Body of pancreas (tissue), 4 donors: ENCODE results near the gene RAVER1. TPM values are rescaled to one million over a fixed set of nuclear protein-coding genes. Genes with fewer than 3 reads are reported as not detected.

ENCODE experiments used
- ATAC-seq: fragments of 150-250 bp; one replicate; pipeline ENCODE4 v1.9.1; 2016
- DNase-seq, 4 donors: peaks; one replicate each; pipeline ENCODE4 v3.0.0-alpha.2; 2019
- H3K27ac ChIP-seq, 4 donors: fragments of 200-600 bp; sonication (generic); 1 replicate in 3 of 4; 2 replicates in 1 of 4; pipeline versions ENCODE4 v1.5.1 to v1.6.1; 2016 to 2019; ENCODE audit warnings: mild to moderate bottlenecking in 1 of 4, mixed read lengths in 1 of 4, moderate library complexity in 1 of 4
- H3K27me3 ChIP-seq, 2 donors: fragments of 200-600 bp; sonication (generic); one replicate each; pipeline ENCODE4 v1.6.0; 2016; ENCODE audit warnings: mild to moderate bottlenecking in 1 of 2
- H3K36me3 ChIP-seq, 2 donors: fragments of 200-600 bp; sonication (generic); replicated peaks in 1 of 2; 2 replicates each; pipeline ENCODE4 v1.5.1; 2016; ENCODE audit warnings: low read depth in 2 of 2; ENCODE audit not compliant: insufficient read depth in 1 of 2
- H3K4me1 ChIP-seq: fragments of 200-600 bp; sonication (generic); one replicate; pipeline ENCODE4 v1.6.0; 2016
- H3K4me3 ChIP-seq, 2 donors: fragments of 200-600 bp; sonication (generic); 1 replicate in 1 of 2; 2 replicates in 1 of 2; pipeline ENCODE4 v1.5.1; 2016 to 2019
- H3K9me3 ChIP-seq, 3 donors: fragments of 200-600 bp; sonication (generic); 1 replicate in 2 of 3; 2 replicates in 1 of 3; pipeline ENCODE4 v1.5.1; 2016
- POLR2A ChIP-seq, 3 donors: fragments of 450-650 bp; IDR thresholded peaks; one replicate each; pipeline ENCODE4 v1.6.1; 2016; ENCODE audit warnings: antibody characterized with exemption in 3 of 3, mild to moderate bottlenecking in 2 of 3
- WGBS, 2 donors: methylation state at CpG; one replicate each; pipeline ENCODE4 v1.1.5; 2017; 5-methylcytosine and 5-hydroxymethylcytosine counted together
- intact Hi-C: fragments of 100-400 bp; cut with DNase I; formaldehyde crosslinking; loops from one replicate; pipeline ENCODE4 v1.15.1; 2023
- total RNA-seq, 2 donors: library from RNA; depleted of rRNA; stranded (reverse); fragments of >200 nt; gene quantifications; one replicate each; pipeline ENCODE4 v1.1.0, GENCODE V29; 2016
- TF ChIP-seq, protein P1 (sequence below), 7 experiments: fragments of 450-650 bp in 4 of 7; fragments of 200-600 bp in 3 of 7; sonication (generic) in 3 of 7; IDR thresholded peaks; one replicate each; pipeline ENCODE4 v1.5.1; 2016 to 2019; ENCODE audit warnings: antibody characterized with exemption in 7 of 7

Gene RAVER1
- total RNA-seq, 2 donors from 2014 or later = 9.9 to 30.7 TPM

DNA sequence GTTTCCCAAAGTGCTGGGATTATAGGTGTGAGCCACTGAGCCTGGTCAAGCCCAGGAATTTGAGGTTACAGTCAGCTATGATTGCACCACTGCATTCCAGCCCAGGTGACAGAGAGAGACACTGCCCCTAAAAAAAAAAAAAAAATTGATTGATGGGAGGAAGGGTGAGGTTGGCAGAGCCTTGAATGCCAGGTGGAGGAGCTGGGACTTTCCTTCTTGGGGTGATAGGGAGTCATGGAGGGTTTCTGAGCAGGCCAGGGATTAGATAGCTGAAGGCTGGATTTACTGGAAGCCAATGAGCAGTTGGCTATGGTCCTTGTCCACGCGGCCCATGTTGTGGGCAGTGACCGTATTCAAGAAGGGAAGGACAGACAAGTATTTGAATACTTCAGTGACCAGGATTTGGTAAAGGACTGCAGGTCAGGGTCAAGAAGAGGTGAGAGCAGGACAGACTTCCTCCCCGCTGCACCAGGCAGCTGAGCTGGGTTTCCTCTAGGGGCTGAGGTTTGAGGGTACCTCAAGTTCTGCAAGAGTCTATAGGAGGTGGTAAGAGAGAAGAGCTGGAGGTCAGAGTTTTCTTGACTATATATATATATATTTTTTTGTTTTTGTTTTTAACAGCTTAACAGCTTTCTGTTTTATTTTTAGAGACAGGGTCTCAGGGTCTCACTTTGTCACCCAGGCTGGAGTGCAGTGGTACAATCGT, 53.4 kb downstream of the RAVER1 start:
- no peaks in the 10 kb centered on the region for H3K9me3 ChIP-seq
- H3K27me3 ChIP-seq = no peaks in the 10 kb centered on the region
- no peak for DNase-seq
- no peak overlapping the region for H3K27ac ChIP-seq
- peaks cover 0 to 6% of the 10 kb centered on the region in 2 donors for H3K36me3 ChIP-seq
- WGBS, 2 donors = 81% methylated on average over 5 of the region's 5 CpGs
- TF ChIP-seq, protein P1, sequence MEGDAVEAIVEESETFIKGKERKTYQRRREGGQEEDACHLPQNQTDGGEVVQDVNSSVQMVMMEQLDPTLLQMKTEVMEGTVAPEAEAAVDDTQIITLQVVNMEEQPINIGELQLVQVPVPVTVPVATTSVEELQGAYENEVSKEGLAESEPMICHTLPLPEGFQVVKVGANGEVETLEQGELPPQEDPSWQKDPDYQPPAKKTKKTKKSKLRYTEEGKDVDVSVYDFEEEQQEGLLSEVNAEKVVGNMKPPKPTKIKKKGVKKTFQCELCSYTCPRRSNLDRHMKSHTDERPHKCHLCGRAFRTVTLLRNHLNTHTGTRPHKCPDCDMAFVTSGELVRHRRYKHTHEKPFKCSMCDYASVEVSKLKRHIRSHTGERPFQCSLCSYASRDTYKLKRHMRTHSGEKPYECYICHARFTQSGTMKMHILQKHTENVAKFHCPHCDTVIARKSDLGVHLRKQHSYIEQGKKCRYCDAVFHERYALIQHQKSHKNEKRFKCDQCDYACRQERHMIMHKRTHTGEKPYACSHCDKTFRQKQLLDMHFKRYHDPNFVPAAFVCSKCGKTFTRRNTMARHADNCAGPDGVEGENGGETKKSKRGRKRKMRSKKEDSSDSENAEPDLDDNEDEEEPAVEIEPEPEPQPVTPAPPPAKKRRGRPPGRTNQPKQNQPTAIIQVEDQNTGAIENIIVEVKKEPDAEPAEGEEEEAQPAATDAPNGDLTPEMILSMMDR (IDR thresholded peaks at IDR 0.05) = no peak
- no peak for TF ChIP-seq POLR2A (IDR thresholded peaks at IDR 0.05)
- ATAC-seq = no peak
- intact Hi-C loops = no loop called here
- no peak overlapping the region for H3K4me3 ChIP-seq
- no peaks in the 10 kb centered on the region for H3K4me1 ChIP-seq

GRCh38 chr19:10278935-10279334, 54.4 kb downstream of the RAVER1 start:
- H3K27me3 ChIP-seq = no peaks in the 10 kb centered on the region
- no peak for TF ChIP-seq POLR2A (IDR thresholded peaks at IDR 0.05)
- TF ChIP-seq, protein P1 (IDR thresholded peaks at IDR 0.05) = no peak
- H3K4me1 ChIP-seq = no peaks in the 10 kb centered on the region
- ATAC-seq = no peak
- no peak overlapping the region for H3K4me3 ChIP-seq
- peaks cover 0 to 4% of the 10 kb centered on the region in 2 donors for H3K36me3 ChIP-seq
- no peak for DNase-seq
- no peaks in the 10 kb centered on the region for H3K9me3 ChIP-seq
- WGBS, 2 donors = 75 to 100% methylated on average over 1 of the region's 1 CpG
- intact Hi-C loops = no loop called here
- no peak overlapping the region for H3K27ac ChIP-seq

- Histone ChIP-seq H3K36me3 (peaks cover 0 to 3% of the 10 kb centered on the region in 2 donors), H3K9me3 (no peaks in the 10 kb centered on the region), H3K27ac (no peak overlapping the region), H3K27me3 (no peaks in the 10 kb centered on the region), H3K4me3 (no peak overlapping the region), H3K4me1 (no peaks in the 10 kb centered on the region)
- 63 to 69% methylated on average over 9 of the region's 9 CpGs for WGBS, 2 donors
- DNase-seq = no peak
- TF ChIP-seq, protein P1 (IDR thresholded peaks at IDR 0.05) = no peak
- TF ChIP-seq POLR2A (IDR thresholded peaks at IDR 0.05) = no peak
- no peak for ATAC-seq
- intact Hi-C loops = no loop called here
Measured at GRCh38 chr19:10277795-10278589, 55.3 kb downstream of the RAVER1 start.

DNA sequence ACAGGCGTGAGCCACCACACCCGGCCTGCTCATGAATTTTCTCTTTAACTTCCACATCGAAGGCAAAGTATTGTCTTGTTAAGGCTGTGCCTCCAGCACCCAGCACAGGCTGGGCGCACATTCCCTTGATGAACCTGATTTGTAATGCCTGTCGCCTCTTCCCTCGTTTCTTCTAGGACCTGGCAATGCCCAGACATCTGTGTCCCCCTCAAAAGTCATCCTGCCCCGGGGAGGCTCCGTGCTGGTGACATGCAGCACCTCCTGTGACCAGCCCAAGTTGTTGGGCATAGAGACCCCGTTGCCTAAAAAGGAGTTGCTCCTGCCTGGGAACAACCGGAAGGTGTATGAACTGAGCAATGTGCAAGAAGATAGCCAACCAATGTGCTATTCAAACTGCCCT, 58.7 kb downstream of the RAVER1 start:
- peaks cover 0 to 3% of the 10 kb centered on the region in 2 donors for H3K36me3 ChIP-seq
- H3K27ac ChIP-seq = no peak overlapping the region
- intact Hi-C loops = no loop called here
- ATAC-seq (no peak), DNase-seq (no peak)
- peaks cover 0 to 10% of the 10 kb centered on the region in 2 donors for H3K27me3 ChIP-seq
- no peak overlapping the region for H3K4me3 ChIP-seq
- no peak for TF ChIP-seq POLR2A (IDR thresholded peaks at IDR 0.05)
- TF ChIP-seq, protein P1 (IDR thresholded peaks at IDR 0.05) = no peak
- no peaks in the 10 kb centered on the region for H3K9me3 ChIP-seq
- H3K4me1 ChIP-seq = peaks cover 21% of the 10 kb centered on the region
- WGBS, 2 donors = 66 to 81% methylated on average over 9 to 10 of the region's 10 CpGs
